Smooth muscle cell (in vitro differentiated cells): Measurements from ENCODE around the gene AGR3. TPM values are rescaled to one million over a fixed set of nuclear protein-coding genes. Genes with fewer than 3 reads are reported as not detected.
A peak's percentile ranks its signal among the peaks of the same experiment; 100 is the strongest.

Source experiments
- DNase-seq: peaks from one replicate; lab custom pipeline; 2025; ENCODE audit not compliant: unreplicated experiment; lab: John Stamatoyannopoulos, UW
- H2AFZ ChIP-seq: fragments of 200-600 bp; sonication (generic); 2 replicates; pipeline ENCODE4 v1.6.0; 2016; ENCODE audit warnings: antibody characterized with exemption, low read depth, mild to moderate bottlenecking
- H3F3A ChIP-seq: fragments of 200-600 bp; sonication (generic); 2 replicates; pipeline ENCODE4 v1.6.0; 2017; ENCODE audit warnings: antibody characterized with exemption, low read depth
- H3K27ac ChIP-seq: fragments of 200-600 bp; sonication (generic); 2 replicates; pipeline ENCODE4 v1.5.1; 2016; ENCODE audit warnings: low read depth, mild to moderate bottlenecking
- H3K27me3 ChIP-seq: fragments of 200-600 bp; sonication (generic); 2 replicates; pipeline ENCODE4 v1.6.1; 2016; ENCODE audit warnings: low read depth, mild to moderate bottlenecking
- H3K36me3 ChIP-seq: fragments of 200-600 bp; sonication (generic); 2 replicates; pipeline ENCODE4 v1.5.1; 2016; ENCODE audit warnings: low read depth
- H3K4me1 ChIP-seq: fragments of 200-600 bp; sonication (generic); 2 replicates; pipeline ENCODE4 v1.5.1; 2016; ENCODE audit warnings: low read depth
- H3K4me2 ChIP-seq: fragments of 200-600 bp; sonication (generic); 2 replicates; pipeline ENCODE4 v1.6.0; 2016; ENCODE audit warnings: mild to moderate bottlenecking
- H3K4me3 ChIP-seq: fragments of 200-600 bp; sonication (generic); 2 replicates; pipeline ENCODE4 v1.5.1; 2016; ENCODE audit warnings: mild to moderate bottlenecking
- H3K79me2 ChIP-seq: fragments of 200-600 bp; sonication (generic); 2 replicates; pipeline ENCODE4 v1.6.0; 2016; ENCODE audit warnings: low read depth, mild to moderate bottlenecking
- H3K9ac ChIP-seq: fragments of 200-600 bp; sonication (generic); 2 replicates; pipeline ENCODE4 v1.6.0; 2016; ENCODE audit warnings: low read depth
- H3K9me3 ChIP-seq: fragments of 200-600 bp; sonication (generic); replicated peaks from 2 replicates; pipeline ENCODE4 v1.5.1; 2016; ENCODE audit warnings: low read depth
- H4K20me1 ChIP-seq: fragments of 200-600 bp; sonication (generic); 2 replicates; pipeline ENCODE4 v1.6.0; 2016; ENCODE audit warnings: low read depth
- WGBS: methylation state at CpG from one replicate; pipeline ENCODE4 v1.1.7; 2016; ENCODE audit warnings: low lambda C conversion rate; 5-methylcytosine and 5-hydroxymethylcytosine counted together
- polyA plus RNA-seq: library from polyadenylated mRNA; unstranded; fragments of >200 nt; fragmentation: Nextera tagmentation; extraction: Ambion mirVana; gene quantifications from 2 replicates; pipeline ENCODE4 v1.2.1, GENCODE V29; 2016
- total RNA-seq: library from RNA; depleted of rRNA; stranded (reverse); fragments of >200 nt; gene quantifications from 2 replicates; pipeline ENCODE4 v1.2.3, GENCODE V29; 2014
- TF ChIP-seq, protein P1 (sequence below): fragments of 200-600 bp; sonication (generic); IDR thresholded peaks from 2 replicates; pipeline ENCODE4 v1.5.1; 2017; ENCODE audit warnings: borderline replicate concordance, mild to moderate bottlenecking, antibody characterized with exemption; ENCODE audit not compliant: insufficient read depth, poor library complexity, severe bottlenecking

Gene AGR3
- total and polyA plus RNA-seq, 2 experiments from 2014 or later = not detected

GRCh38 chr7:16815001-16815400 lies 66.8 kb downstream of the AGR3 start:
- TF ChIP-seq, protein P1, sequence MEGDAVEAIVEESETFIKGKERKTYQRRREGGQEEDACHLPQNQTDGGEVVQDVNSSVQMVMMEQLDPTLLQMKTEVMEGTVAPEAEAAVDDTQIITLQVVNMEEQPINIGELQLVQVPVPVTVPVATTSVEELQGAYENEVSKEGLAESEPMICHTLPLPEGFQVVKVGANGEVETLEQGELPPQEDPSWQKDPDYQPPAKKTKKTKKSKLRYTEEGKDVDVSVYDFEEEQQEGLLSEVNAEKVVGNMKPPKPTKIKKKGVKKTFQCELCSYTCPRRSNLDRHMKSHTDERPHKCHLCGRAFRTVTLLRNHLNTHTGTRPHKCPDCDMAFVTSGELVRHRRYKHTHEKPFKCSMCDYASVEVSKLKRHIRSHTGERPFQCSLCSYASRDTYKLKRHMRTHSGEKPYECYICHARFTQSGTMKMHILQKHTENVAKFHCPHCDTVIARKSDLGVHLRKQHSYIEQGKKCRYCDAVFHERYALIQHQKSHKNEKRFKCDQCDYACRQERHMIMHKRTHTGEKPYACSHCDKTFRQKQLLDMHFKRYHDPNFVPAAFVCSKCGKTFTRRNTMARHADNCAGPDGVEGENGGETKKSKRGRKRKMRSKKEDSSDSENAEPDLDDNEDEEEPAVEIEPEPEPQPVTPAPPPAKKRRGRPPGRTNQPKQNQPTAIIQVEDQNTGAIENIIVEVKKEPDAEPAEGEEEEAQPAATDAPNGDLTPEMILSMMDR = no peak
- no peak overlapping the region for H3K27ac ChIP-seq
- H3K36me3 ChIP-seq = no peaks in the 10 kb centered on the region
- no peak overlapping the region for H3K9ac ChIP-seq
- no peaks in the 10 kb centered on the region for H3K4me1 ChIP-seq
- WGBS = 100% methylated on average over 2 of the region's 2 CpGs
- no peak overlapping the region for H3K4me3 ChIP-seq
- H3K4me2 ChIP-seq = no peak overlapping the region
- no peak for DNase-seq
- no peaks in the 10 kb centered on the region for H3F3A ChIP-seq
- no peaks in the 10 kb centered on the region for H4K20me1 ChIP-seq
- H2AFZ ChIP-seq = no peak overlapping the region
- no peaks in the 10 kb centered on the region for H3K79me2 ChIP-seq
- H3K9me3 ChIP-seq = no peaks in the 10 kb centered on the region
- no peaks in the 10 kb centered on the region for H3K27me3 ChIP-seq

- Histone ChIP-seq H3K27me3 (no peaks in the 10 kb centered on the region), H3K9ac (no peak overlapping the region), H2AFZ (no peak overlapping the region), H3K4me3 (no peak overlapping the region), H3K4me2 (no peak overlapping the region), H3F3A (no peaks in the 10 kb centered on the region), H3K36me3 (no peaks in the 10 kb centered on the region), H3K79me2 (no peaks in the 10 kb centered on the region), H3K27ac (no peak overlapping the region), H3K4me1 (no peaks in the 10 kb centered on the region), H4K20me1 (no peaks in the 10 kb centered on the region), H3K9me3 (no peaks in the 10 kb centered on the region)
- TF ChIP-seq, protein P1 = no peak
- WGBS = 86% methylated on average over 3 of the region's 3 CpGs
- no peak for DNase-seq
Measured at GRCh38 chr7:16813232-16813616, 68.6 kb downstream of the AGR3 start.

DNA sequence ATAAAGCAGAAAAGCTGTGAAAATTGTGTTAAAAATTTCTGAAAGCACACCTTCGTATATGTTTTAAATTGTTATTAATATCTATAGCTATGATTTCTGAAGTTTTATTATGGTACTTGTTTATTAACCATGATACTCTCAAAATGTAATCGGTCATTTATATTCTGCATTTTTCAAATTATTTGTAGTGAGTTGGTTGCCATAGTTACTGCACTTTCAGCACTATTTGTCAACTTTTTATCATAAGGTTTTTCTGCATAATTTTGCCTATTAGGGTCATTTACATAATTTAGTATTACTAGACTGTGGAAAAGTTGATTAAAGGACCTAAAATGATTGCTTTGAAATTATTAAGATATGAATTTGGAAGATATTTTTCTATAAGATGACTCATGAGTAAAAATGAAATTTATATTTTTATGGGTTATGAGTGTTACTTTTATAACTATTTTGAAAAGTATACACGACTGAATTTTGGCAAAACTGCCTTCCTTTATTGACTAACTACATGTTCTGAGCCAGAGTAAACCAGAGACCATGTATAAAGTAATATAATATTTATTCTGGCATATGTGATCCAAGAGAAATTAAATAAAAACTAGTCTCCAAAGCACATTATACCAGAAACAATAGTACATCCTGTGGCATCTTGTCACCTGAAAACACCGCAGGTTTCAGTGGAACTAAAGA lies 69.1 kb downstream of the AGR3 start:
- no peak overlapping the region for H3K4me3 ChIP-seq
- H3K9me3 ChIP-seq = no peaks in the 10 kb centered on the region
- no peaks in the 10 kb centered on the region for H3K27me3 ChIP-seq
- H3K4me2 ChIP-seq = no peak overlapping the region
- no peak overlapping the region for H3K9ac ChIP-seq
- H3K79me2 ChIP-seq = no peaks in the 10 kb centered on the region
- 95% methylated on average over 4 of the region's 4 CpGs for WGBS
- no peaks in the 10 kb centered on the region for H3K4me1 ChIP-seq
- H3K27ac ChIP-seq = no peak overlapping the region
- no peak for DNase-seq
- no peaks in the 10 kb centered on the region for H3F3A ChIP-seq
- no peak overlapping the region for H2AFZ ChIP-seq
- H4K20me1 ChIP-seq = no peaks in the 10 kb centered on the region
- no peaks in the 10 kb centered on the region for H3K36me3 ChIP-seq
- TF ChIP-seq, protein P1 = no peak

GRCh38 chr7:16811551-16811950 lies 70.2 kb downstream of the AGR3 start:
- H3K4me2 ChIP-seq = no peak overlapping the region
- peak overlapping the region; percentile 29 for H3K27ac ChIP-seq
- H3K36me3 ChIP-seq = no peaks in the 10 kb centered on the region
- no peak for DNase-seq
- H3K79me2 ChIP-seq = no peaks in the 10 kb centered on the region
- WGBS = 30% methylated on average over 2 of the region's 2 CpGs
- no peaks in the 10 kb centered on the region for H3K27me3 ChIP-seq
- H4K20me1 ChIP-seq = no peaks in the 10 kb centered on the region
- H3K9ac ChIP-seq = no peak overlapping the region
- no peak overlapping the region for H3K4me3 ChIP-seq
- no peaks in the 10 kb centered on the region for H3K4me1 ChIP-seq
- no peaks in the 10 kb centered on the region for H3K9me3 ChIP-seq
- H2AFZ ChIP-seq = no peak overlapping the region
- no peaks in the 10 kb centered on the region for H3F3A ChIP-seq
- TF ChIP-seq, protein P1 = no peak
